K562 (cell line): Measurements from ENCODE around the gene PPRC1. TPM values are rescaled to one million over a fixed set of nuclear protein-coding genes. Genes with fewer than 3 reads are reported as not detected.

Experiments used
- CTCF ChIP-seq, 3 experiments: IDR thresholded peaks in 2 of 3; conservative IDR thresholded peaks in 1 of 3; 2 replicates each; pipeline ENCODE4 v1.5.1; 2011 to 2012; ENCODE audit warnings: low read length in 3 of 3, mild to moderate bottlenecking in 3 of 3, control low read depth in 2 of 3, improper control_type of control experiment in 1 of 3, inconsistent platforms in 1 of 3, low read depth in 1 of 3, mixed read lengths in 1 of 3, moderate library complexity in 1 of 3; ENCODE audit not compliant: insufficient read depth in 2 of 3
- CTCFL ChIP-seq: IDR thresholded peaks from 2 replicates; pipeline ENCODE4 v1.6.1; 2011; ENCODE audit warnings: borderline replicate concordance, low read depth, mild to moderate bottlenecking, moderate library complexity, low read length; ENCODE audit not compliant: insufficient read depth, poor library complexity, severe bottlenecking
- ZNF77 ChIP-seq: fragments of 250-450 bp; sonication (Bioruptor Pico); IDR thresholded peaks from 2 replicates; pipeline ENCODE4 v1.5.0; 2020
- polyA plus RNA-seq, 8 experiments: library from polyadenylated mRNA; depleted of rRNA in 4 of 8; stranded (reverse) in 5 of 8; unstranded in 3 of 8; fragments of >200 nt; fragmentation: Nextera tagmentation in 2 of 8; fragmentation: Illumina TruSeq in 1 of 8; extraction: Ambion mirVana in 2 of 8; extraction: Trizol in 1 of 8; gene quantifications; 2 replicates each; pipeline versions ENCODE4 v1.2.1 to v1.2.3, GENCODE V29; 2011 to 2014; ENCODE audit warnings: inconsistent platforms in 1 of 8, missing spikeins in 1 of 8
- total RNA-seq, 7 experiments: library from RNA; depleted of rRNA in 6 of 7; stranded (reverse); fragments of >200 nt in 6 of 7; fragmentation: Illumina TruSeq in 2 of 7; extraction: Trizol in 2 of 7; gene quantifications; 2 replicates each; pipeline versions ENCODE4 v1.2.1 to v1.2.3, GENCODE V29; 2011 to 2021; ENCODE audit warnings: low replicate concordance in 1 of 7
- TF ChIP-seq, protein P1 (sequence below), 2 experiments: fragments of 200-800 bp in 1 of 2; sonication (Bioruptor generic) in 1 of 2; sonication (generic) in 1 of 2; formaldehyde crosslinking in 1 of 2; IDR thresholded peaks in 1 of 2; conservative IDR thresholded peaks in 1 of 2; 2 replicates each; pipeline versions ENCODE4 v1.5.0 to v1.6.1; 2016 to 2020; ENCODE audit warnings: missing compliant biosample characterization in 1 of 2, missing genetic modification characterization in 1 of 2, missing genetic modification reagents in 1 of 2

Gene PPRC1
- total and polyA plus RNA-seq, 9 of the 15 experiments (the other 6 are each of a cell fraction or from before 2014, with no cell fraction given) = 8.5 to 47.1 (median 16.2) TPM

DNA sequence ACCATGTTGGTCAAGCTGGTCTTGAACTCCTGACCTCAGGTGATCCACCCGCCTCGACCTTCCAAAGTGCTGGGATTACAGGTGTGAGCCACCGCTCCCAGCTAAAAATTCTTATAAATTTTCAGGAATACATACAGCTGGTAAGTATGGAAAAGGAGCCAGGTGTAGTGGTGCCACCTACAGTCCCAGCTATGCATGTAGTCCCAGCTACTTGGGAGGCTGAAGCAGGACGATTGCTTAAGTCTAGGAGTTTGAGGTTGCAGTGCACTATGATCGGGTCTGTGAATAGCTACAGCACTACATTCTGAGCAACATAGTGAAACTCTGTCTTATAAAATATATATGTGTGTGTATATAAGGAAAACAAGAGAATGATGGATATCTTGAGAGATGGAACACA, 31.7 kb upstream of the PPRC1 start (continued):
- TF ChIP-seq CTCFL (peak; percentile 31), ZNF77 (CRISPR knock-in tag) (no peak), CTCF (IDR thresholded peaks at IDR 0.05 in 2 of 3, conservative IDR thresholded peaks at IDR 0.05 in 1 of 3; ENCODE audit: insufficient read depth in 2 of 3, low read depth in 1 of 3, low read length in 3 of 3) (peak in 2 of 3 experiments; percentile 6 to 19; a peak in 1 of 6 replicates)
- TF ChIP-seq, protein P1, sequence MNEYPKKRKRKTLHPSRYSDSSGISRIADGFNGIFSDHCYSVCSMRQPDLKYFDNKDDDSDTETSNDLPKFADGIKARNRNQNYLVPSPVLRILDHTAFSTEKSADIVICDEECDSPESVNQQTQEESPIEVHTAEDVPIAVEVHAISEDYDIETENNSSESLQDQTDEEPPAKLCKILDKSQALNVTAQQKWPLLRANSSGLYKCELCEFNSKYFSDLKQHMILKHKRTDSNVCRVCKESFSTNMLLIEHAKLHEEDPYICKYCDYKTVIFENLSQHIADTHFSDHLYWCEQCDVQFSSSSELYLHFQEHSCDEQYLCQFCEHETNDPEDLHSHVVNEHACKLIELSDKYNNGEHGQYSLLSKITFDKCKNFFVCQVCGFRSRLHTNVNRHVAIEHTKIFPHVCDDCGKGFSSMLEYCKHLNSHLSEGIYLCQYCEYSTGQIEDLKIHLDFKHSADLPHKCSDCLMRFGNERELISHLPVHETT (CRISPR knock-in tag; conservative IDR thresholded peaks at IDR 0.05 in 1 of 2, IDR thresholded peaks at IDR 0.05 in 1 of 2) = no peak
